ENCODE data around the gene SLFN12L.

SLFN12L gene

DNA sequence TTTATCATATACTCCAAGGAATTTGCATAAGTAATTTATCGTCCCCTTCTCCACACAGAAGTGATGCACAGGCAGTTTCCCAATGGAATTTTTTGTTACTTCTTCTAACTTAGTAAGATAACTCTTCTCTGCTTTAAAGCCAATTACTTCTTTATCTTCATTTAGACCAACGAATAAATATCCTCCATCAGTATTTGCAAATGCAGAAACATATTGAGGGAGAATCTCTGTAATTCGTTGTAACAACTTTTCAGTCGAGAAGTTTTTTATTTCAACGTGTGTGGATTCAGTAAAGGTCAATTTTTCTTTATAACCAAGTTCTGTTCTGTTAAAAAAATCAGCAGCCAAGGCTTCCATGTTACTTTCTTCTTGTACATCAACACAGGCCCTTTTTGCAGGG, 58.2 kb downstream of the SLFN12L start:
- no peak for TF ChIP-seq ZNF8 (CRISPR knock-in tag; IDR thresholded peaks at IDR 0.05)
- no peak for TF ChIP-seq GLIS3 (CRISPR knock-in tag; IDR thresholded peaks at IDR 0.05)
- no peak for TF ChIP-seq BACH2 (CRISPR knock-in tag; IDR thresholded peaks at IDR 0.05; ENCODE audit: borderline replicate concordance)
- TF ChIP-seq TCF4 (CRISPR knock-in tag; IDR thresholded peaks at IDR 0.05; ENCODE audit: borderline replicate concordance) = no peak
- no peak for TF ChIP-seq CSDC2 (CRISPR knock-in tag; IDR thresholded peaks at IDR 0.05)
- TF ChIP-seq, protein P1, sequence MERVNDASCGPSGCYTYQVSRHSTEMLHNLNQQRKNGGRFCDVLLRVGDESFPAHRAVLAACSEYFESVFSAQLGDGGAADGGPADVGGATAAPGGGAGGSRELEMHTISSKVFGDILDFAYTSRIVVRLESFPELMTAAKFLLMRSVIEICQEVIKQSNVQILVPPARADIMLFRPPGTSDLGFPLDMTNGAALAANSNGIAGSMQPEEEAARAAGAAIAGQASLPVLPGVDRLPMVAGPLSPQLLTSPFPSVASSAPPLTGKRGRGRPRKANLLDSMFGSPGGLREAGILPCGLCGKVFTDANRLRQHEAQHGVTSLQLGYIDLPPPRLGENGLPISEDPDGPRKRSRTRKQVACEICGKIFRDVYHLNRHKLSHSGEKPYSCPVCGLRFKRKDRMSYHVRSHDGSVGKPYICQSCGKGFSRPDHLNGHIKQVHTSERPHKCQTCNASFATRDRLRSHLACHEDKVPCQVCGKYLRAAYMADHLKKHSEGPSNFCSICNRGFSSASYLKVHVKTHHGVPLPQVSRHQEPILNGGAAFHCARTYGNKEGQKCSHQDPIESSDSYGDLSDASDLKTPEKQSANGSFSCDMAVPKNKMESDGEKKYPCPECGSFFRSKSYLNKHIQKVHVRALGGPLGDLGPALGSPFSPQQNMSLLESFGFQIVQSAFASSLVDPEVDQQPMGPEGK (CRISPR knock-in tag; IDR thresholded peaks at IDR 0.05; ENCODE audit: borderline replicate concordance) = no peak
- TF ChIP-seq, protein P2, sequence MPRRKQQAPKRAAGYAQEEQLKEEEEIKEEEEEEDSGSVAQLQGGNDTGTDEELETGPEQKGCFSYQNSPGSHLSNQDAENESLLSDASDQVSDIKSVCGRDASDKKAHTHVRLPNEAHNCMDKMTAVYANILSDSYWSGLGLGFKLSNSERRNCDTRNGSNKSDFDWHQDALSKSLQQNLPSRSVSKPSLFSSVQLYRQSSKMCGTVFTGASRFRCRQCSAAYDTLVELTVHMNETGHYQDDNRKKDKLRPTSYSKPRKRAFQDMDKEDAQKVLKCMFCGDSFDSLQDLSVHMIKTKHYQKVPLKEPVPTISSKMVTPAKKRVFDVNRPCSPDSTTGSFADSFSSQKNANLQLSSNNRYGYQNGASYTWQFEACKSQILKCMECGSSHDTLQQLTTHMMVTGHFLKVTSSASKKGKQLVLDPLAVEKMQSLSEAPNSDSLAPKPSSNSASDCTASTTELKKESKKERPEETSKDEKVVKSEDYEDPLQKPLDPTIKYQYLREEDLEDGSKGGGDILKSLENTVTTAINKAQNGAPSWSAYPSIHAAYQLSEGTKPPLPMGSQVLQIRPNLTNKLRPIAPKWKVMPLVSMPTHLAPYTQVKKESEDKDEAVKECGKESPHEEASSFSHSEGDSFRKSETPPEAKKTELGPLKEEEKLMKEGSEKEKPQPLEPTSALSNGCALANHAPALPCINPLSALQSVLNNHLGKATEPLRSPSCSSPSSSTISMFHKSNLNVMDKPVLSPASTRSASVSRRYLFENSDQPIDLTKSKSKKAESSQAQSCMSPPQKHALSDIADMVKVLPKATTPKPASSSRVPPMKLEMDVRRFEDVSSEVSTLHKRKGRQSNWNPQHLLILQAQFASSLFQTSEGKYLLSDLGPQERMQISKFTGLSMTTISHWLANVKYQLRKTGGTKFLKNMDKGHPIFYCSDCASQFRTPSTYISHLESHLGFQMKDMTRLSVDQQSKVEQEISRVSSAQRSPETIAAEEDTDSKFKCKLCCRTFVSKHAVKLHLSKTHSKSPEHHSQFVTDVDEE (CRISPR knock-in tag; IDR thresholded peaks at IDR 0.05) = no peak
- TF ChIP-seq, protein P3, sequence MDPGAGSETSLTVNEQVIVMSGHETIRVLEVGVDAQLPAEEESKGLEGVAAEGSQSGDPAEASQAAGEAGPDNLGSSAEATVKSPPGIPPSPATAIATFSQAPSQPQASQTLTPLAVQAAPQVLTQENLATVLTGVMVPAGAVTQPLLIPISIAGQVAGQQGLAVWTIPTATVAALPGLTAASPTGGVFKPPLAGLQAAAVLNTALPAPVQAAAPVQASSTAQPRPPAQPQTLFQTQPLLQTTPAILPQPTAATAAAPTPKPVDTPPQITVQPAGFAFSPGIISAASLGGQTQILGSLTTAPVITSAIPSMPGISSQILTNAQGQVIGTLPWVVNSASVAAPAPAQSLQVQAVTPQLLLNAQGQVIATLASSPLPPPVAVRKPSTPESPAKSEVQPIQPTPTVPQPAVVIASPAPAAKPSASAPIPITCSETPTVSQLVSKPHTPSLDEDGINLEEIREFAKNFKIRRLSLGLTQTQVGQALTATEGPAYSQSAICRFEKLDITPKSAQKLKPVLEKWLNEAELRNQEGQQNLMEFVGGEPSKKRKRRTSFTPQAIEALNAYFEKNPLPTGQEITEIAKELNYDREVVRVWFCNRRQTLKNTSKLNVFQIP (CRISPR knock-in tag; IDR thresholded peaks at IDR 0.05; ENCODE audit: borderline replicate concordance, low read depth) = no peak
- TF ChIP-seq, protein P4, sequence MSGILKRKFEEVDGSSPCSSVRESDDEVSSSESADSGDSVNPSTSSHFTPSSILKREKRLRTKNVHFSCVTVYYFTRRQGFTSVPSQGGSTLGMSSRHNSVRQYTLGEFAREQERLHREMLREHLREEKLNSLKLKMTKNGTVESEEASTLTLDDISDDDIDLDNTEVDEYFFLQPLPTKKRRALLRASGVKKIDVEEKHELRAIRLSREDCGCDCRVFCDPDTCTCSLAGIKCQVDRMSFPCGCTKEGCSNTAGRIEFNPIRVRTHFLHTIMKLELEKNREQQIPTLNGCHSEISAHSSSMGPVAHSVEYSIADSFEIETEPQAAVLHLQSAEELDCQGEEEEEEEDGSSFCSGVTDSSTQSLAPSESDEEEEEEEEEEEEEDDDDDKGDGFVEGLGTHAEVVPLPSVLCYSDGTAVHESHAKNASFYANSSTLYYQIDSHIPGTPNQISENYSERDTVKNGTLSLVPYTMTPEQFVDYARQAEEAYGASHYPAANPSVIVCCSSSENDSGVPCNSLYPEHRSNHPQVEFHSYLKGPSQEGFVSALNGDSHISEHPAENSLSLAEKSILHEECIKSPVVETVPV (CRISPR knock-in tag; IDR thresholded peaks at IDR 0.05) = no peak
- no peak for TF ChIP-seq TOX (CRISPR knock-in tag; IDR thresholded peaks at IDR 0.05; ENCODE audit: borderline replicate concordance)
- no peak for TF ChIP-seq ZNF70 (CRISPR knock-in tag; IDR thresholded peaks at IDR 0.05)
- no peak for TF ChIP-seq ARNTL (CRISPR knock-in tag; IDR thresholded peaks at IDR 0.05; ENCODE audit: borderline replicate concordance, low read depth)
- ATAC-seq = no peak

DNA sequence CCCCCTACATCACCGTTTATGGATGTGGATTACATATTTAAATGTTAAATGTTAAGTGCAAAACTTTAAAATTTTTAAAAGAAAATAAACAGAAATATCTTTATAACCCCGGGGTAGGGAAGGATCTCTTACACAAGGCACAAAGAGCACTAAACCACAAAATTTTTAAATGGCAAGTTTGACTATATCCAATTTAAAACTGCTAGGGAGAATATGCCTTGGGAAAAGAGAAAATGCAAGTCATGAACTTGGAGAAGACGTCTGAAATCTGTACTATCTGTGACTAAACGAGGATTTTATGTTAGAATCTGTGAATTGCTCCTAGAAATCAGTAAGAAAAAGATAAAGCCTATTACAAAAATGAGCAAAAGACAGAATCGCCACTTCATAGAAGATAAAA, 60.2 kb downstream of the SLFN12L start:
- TF ChIP-seq, protein P3 (CRISPR knock-in tag; IDR thresholded peaks at IDR 0.05; ENCODE audit: borderline replicate concordance, low read depth) = no peak
- TF ChIP-seq, protein P5, sequence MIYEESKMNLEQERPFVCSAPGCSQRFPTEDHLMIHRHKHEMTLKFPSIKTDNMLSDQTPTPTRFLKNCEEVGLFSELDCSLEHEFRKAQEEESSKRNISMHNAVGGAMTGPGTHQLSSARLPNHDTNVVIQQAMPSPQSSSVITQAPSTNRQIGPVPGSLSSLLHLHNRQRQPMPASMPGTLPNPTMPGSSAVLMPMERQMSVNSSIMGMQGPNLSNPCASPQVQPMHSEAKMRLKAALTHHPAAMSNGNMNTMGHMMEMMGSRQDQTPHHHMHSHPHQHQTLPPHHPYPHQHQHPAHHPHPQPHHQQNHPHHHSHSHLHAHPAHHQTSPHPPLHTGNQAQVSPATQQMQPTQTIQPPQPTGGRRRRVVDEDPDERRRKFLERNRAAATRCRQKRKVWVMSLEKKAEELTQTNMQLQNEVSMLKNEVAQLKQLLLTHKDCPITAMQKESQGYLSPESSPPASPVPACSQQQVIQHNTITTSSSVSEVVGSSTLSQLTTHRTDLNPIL (CRISPR knock-in tag; IDR thresholded peaks at IDR 0.05; ENCODE audit: low read depth) = no peak
- TF ChIP-seq BACH2 (CRISPR knock-in tag; IDR thresholded peaks at IDR 0.05; ENCODE audit: borderline replicate concordance) (no peak), ARNTL (CRISPR knock-in tag; IDR thresholded peaks at IDR 0.05; ENCODE audit: borderline replicate concordance, low read depth) (no peak), ZNF70 (CRISPR knock-in tag; IDR thresholded peaks at IDR 0.05) (no peak), CSDC2 (CRISPR knock-in tag; IDR thresholded peaks at IDR 0.05) (no peak), SNAI2 (CRISPR knock-in tag; IDR thresholded peaks at IDR 0.05) (no peak), OSR1 (CRISPR knock-in tag; IDR thresholded peaks at IDR 0.05) (no peak), RARB (CRISPR knock-in tag; IDR thresholded peaks at IDR 0.05) (no peak), ISL1 (CRISPR knock-in tag; IDR thresholded peaks at IDR 0.05) (no peak), ZFP3 (CRISPR knock-in tag; IDR thresholded peaks at IDR 0.05) (no peak), ZFP30 (CRISPR knock-in tag; IDR thresholded peaks at IDR 0.05) (no peak), ZNF565 (CRISPR knock-in tag; conservative IDR thresholded peaks at IDR 0.05; ENCODE audit: low read depth) (no peak)
- TF ChIP-seq, protein P1 (CRISPR knock-in tag; IDR thresholded peaks at IDR 0.05; ENCODE audit: borderline replicate concordance) = no peak
- TF ChIP-seq, protein P4 (CRISPR knock-in tag; IDR thresholded peaks at IDR 0.05) = no peak
- ATAC-seq = no peak
